Measurements from ENCODE around the gene CD4.

The CD4 gene

DNA sequence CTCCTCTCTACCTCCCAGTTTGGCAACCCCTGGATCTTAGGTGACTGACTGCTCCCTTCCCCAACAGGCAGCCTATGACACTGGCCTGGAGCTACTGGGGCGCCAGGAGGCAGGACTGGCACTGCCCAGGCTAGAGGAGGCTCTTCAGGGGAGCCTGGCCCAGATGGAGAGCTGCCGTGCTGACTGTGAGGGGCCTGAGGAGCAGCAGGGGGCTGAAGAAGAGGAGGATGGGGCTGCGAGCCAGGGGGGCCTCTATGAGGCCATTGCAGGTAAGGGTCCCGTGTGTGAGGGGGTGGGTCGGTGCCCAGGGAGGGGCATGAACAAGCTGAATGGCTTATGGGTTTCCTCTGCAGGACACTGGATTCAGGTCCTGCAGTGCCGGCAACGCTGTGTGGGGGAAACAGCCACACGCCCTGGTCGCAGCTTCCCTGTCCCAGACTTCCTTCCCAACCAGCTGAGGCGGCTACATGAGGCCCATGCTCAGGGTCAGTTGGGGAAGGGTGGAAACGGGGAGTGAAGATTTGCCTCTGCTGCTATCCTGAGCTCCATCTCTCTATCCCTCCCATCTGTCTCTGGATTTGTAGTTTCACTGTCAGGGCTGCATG is 41.1 kb downstream of the CD4 start:
- DNase-seq, result no peak

DNA sequence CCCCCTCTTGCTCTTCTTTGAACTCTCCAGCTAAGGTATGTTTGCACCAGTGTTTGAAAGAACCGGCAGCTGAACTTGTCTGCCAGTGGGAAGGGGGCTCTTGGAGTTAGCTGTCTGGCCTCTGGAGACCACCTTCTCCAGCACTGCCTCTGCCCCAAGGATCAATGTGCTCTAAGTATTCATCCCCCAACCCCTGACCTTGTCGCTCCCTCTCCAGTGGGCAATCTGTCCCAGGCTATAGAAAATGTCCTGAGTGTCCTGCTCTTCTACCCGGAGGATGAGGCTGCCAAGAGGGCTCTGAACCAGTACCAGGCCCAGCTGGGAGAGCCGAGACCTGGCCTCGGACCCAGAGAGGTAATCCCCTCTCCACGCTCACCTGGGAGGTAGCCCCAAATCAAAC is 41.7 kb downstream of the CD4 start:
- DNase-seq, result no peak

DNA sequence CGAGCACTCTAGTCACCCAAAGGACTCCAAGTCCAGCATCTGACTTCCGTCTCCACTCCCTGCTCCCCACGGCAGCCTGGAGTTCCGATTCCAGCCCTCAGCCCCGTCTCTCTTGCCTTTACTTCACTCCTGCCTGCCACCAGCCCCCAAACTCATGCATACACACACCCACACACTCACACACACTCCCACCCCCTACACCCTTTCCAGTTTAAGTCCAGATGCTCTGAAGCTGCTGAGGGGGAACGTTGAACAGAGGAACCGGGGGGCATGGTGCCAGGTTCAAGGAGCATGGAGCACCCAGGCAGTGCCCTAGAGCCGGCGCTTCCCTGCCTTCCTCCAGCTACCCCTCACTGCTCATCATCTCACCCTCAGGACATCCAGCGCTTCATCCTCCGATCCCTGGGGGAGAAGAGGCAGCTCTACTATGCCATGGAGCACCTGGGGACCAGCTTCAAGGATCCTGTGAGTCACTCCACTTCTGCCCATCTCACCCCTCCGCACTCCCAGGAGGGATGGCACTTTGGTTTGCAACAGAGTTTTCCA is 42.2 kb downstream of the CD4 start:
- DNase-seq, result no peak

- no peak for DNase-seq
These were observed 42.8 kb downstream of the CD4 start for GRCh38 chr12:6832125-6832524.

GRCh38 chr12:6833189-6833890 is 44.0 kb downstream of the CD4 start:
- no peak for DNase-seq

- no peak for DNase-seq
These were observed 44.9 kb downstream of the CD4 start for GRCh38 chr12:6834254-6834653.

DNA sequence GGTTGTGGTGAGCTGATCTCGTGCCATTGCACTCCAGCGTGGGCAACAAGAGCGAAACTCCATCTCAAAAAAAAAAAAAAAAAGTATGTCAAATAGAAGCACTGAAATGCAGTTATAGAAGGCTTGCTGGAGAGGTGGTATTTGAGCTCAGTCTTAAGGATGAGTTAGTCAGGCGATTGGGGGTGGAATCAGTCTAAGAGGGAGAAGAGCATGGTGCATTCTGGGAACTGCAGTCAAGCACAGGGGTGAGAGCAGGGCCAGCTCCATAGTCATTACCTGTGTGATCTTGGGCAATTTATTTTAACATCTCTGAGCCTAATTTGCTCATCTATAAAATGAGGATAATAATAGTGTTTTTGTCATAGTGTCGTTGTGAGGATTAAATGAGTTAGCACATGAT is 45.5 kb downstream of the CD4 start:
- no peak for DNase-seq

DNA sequence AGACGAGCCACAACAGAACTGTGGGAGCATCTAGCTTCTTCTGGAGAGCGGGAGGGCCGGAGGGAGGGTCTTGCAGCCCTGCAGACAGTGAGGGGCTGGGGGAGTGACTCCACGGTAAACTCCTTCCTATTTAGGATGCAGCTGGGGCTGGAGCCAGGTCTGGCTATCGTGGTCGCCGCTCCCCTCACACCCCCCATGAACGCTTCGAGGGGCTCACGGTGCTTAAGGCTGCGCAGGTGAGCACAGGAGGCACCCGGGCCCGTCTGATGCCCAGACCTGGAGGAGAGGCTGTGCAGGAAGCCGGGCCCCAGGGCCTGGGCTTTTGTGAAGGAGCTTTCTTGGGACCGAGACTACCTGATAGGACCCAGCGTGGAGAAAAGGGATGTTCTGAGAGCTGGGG is 47.5 kb downstream of the CD4 start:
- DNase-seq, result no peak

DNA sequence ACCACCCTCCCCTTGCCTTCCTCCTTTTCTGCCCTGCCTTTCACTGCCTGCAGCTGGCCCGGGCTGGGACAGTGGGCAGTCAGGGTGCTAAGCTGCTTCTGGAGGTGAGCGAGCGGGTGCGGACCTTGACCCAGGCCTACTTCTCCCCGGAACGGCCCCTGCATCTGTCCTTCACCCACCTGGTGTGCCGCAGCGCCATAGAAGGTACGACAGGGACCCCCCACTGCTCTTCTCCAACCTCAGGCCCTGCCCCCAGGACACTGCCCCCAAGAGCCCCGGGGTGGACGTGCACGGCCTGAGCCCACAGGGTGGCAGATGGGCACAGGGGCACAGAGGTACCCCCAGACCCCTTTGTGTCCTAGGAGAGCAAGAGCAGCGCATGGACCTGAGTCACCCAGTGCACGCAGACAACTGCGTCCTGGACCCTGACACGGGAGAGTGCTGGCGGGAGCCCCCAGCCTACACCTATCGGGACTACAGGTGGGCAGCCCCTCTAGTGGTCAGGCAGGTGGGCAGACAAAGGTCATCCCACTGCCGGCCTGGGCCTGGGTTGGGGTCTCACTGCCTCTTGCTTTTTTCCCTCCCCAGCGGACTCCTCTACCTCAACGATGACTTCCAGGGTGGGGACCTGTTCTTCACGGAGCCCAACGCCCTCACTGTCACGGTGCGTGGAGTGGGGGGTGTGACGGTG is 48.2 kb downstream of the CD4 start:
- no peak for DNase-seq

DNA sequence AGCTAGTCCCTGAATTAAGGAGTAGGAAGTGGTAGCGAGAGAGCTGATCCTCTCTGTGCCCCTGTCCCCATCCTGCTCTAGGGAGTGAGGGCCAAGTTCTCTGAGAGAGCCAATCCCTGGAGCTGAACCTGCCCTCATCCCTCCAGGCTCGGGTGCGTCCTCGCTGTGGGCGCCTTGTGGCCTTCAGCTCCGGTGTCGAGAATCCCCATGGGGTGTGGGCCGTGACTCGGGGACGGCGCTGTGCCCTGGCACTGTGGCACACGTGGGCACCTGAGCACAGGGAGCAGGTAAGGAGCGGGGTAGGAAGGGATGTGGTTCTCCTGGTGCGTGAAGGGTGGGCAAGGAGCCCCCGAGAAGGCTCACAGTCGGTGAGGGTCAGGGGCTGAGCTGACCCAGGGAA is 49.5 kb downstream of the CD4 start:
- no peak for DNase-seq

DNA sequence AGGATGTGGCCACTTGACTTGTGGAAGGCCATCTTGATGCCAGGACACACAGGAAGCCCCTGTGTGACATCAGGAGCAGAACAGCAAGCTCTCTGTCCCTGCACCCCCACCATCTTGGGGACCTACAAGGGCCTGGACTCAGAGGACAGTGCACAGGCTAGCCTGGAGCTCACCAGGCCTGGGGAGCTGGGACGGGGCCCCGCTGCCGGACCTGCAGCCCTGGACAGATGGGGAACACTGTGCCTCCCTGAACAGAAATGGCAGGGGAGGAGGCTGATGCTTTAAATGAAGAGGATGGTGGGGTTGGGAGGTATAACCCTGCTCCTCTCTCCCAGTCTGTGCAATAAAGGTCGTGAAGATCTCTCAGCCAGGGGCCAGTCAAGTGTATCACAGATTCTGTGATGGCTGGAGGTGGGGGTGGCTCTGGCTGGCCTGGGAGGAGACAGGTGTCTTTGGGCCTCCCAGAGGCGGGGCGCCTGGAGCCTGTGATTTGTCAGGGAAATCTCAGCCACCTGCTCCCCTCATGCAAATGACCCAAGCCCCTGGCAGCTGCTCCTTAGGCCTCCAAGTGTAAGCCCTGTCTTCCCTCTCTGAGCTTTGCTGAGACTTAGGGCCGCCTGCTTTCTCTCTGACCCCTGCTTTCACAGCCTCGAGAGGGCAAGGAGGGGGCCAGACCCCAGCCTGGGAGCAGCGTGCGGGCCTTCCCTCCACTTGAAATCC is 50.3 kb downstream of the CD4 start:
- DNase-seq, result no peak

GRCh38 chr12:6840330-6840729 is 51.0 kb downstream of the CD4 start:
- DNase-seq, result no peak

GRCh38 chr12:6840761-6841515 is 51.6 kb downstream of the CD4 start, which contains the start of gene GNB3:
GNB3 (plus strand) TSS chr12:6840925; CDS start chr12:6841288, 363 bp downstream.
- DNase-seq, result no peak

GRCh38 chr12:6842075-6842474 is 52.7 kb downstream of the CD4 start:
- no peak for DNase-seq

DNA sequence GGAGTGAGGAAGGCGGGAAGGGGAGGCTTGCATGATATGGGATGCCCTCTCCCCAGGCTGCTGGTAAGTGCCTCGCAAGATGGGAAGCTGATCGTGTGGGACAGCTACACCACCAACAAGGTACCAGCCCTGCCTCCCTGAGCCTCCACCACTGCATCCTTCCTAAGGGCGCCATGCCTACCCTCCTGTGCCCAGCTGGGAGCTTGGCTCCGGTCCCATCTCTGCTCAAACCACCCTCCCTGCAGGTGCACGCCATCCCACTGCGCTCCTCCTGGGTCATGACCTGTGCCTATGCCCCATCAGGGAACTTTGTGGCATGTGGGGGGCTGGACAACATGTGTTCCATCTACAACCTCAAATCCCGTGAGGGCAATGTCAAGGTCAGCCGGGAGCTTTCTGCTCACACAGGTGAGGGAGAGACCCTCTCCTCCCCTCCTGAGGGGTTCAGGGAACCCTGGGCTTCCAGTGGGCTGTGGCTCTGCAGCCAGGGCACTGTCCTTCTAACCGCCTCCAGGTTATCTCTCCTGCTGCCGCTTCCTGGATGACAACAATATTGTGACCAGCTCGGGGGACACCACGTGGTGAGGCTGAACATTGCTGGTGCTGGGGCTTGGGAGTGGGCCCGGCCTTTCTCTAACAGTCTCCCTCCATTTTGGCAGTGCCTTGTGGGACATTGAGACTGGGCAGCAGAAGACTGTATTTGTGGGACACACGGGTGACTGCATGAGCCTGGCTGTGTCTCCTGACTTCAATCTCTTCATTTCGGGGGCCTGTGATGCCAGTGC is 54.0 kb downstream of the CD4 start:
- no peak for DNase-seq

DNA sequence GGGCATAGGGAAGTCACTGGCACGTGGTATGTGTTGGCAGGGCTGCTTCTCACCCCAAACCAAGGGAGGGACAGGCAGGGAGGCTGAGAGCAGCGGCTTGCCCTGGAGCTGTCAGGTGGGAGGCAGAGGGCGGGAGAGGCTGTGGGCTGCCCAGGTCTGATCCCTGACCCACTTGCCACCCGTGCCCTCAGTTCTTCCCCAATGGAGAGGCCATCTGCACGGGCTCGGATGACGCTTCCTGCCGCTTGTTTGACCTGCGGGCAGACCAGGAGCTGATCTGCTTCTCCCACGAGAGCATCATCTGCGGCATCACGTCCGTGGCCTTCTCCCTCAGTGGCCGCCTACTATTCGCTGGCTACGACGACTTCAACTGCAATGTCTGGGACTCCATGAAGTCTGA is 56.1 kb downstream of the CD4 start:
- DNase-seq, result no peak

DNA sequence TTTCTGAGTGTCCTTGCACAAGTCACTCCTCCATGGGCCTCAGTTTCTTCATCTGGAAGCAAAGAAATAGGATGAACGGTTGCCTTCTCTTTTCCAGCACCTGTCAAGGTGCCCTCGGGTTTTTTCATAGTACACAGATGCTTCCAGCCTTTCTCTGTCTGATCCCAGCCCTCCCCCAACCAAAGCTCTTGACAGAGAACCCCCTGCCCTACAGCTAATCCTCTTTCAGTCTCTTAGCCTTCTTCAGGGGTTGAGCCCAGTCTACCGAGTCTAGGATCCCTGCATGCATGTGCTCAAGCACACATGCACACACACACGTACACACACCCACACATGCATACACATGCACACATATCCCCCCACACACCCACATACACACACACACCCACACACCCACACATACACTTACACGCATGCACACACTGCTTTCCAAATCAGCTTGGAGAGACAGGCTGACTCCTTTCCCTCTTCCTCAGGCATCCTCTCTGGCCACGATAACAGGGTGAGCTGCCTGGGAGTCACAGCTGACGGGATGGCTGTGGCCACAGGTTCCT is 57.1 kb downstream of the CD4 start:
- no peak for DNase-seq

- no peak for DNase-seq
These were observed 58.3 kb downstream of the CD4 start for GRCh38 chr12:6847676-6848075.

GRCh38 chr12:6849427-6849826 is 60.1 kb downstream of the CD4 start:
- no peak for DNase-seq

DNA sequence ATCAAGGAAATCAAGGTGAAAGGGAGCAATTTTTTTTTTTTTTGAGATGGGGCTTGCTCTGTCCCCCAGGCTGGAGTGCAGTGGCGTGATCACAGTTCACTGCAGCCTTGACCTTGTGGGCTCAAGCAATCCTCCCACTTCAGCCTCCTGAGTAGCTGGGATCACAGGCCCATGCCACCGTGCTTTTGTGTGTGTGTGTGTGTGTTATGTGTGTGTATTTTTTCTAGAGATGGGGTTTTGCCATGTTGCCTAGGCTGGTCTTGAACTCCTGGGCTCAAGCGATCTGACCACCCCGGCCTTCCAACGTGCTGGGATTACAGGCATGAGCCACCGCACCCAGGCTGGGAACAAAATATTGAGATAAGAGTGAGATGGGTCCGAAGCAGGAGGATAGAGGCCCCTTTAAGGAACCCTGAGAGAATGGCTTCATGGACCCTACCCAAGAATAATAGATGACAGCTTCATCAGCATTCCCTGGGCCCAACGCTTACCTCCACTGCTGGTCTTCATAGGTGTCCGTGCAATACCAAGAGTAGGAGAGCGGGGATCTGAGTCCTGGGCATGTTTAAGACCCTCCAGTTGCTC is 60.7 kb downstream of the CD4 start:
- no peak for DNase-seq

DNA sequence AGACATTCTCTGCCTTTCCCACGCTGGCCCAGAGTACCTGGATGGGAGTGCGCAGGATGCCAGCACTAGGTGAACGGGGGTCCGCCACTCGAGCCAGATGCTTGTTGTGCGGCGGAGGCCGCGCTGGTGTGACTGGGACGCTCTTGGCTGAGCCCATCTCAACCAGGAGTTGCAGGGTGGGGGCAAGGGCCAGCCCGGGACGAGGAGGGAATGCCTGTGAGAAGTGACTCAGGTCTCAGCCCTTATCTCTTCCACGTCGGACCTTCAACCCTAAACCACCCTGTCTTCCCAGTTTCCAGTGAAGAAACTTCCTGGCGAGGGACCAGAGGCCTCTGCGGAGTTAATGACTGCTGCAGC is 61.4 kb downstream of the CD4 start:
- no peak for DNase-seq

Measured in activated CD4-positive, alpha-beta T cell treated with anti-CD3 and anti-CD28 coated beads, Interleukin-10, Interleukin-2, amounts not matched to agents 100 ng/mL and 50 ng/mL, durations not matched to agents 16 hours and 8 hours (primary cell).